Upper lobe of right lung (tissue), 1 donor: ENCODE data around the gene RIPOR2. TPM values are rescaled to one million over a fixed set of nuclear protein-coding genes. Genes with fewer than 3 reads are reported as not detected.

Experiments used
- ATAC-seq: fragments of 200-7000 bp; cut with Tn5 transposase; one replicate; pipeline ENCODE4 v1.9.1; 2020; ENCODE audit warnings: mild to moderate bottlenecking, moderate library complexity
- DNase-seq: peaks from one replicate; pipeline ENCODE4 v3.0.0-alpha.2; 2020
- H3K27ac ChIP-seq: fragments of 200-600 bp; one replicate; pipeline ENCODE4 v1.8.0; 2022
- H3K27me3 ChIP-seq: fragments of 200-600 bp; one replicate; pipeline ENCODE4 v1.8.0; 2022; ENCODE audit warnings: mild to moderate bottlenecking
- H3K36me3 ChIP-seq: fragments of 200-600 bp; one replicate; pipeline ENCODE4 v1.8.0; 2022
- H3K4me1 ChIP-seq: fragments of 200-600 bp; one replicate; pipeline ENCODE4 v1.8.0; 2022
- H3K4me3 ChIP-seq: fragments of 200-600 bp; one replicate; pipeline ENCODE4 v1.8.0; 2022; ENCODE audit warnings: mild to moderate bottlenecking
- H3K9me3 ChIP-seq: fragments of 200-600 bp; one replicate; pipeline ENCODE4 v1.8.0; 2022
- intact Hi-C: fragments of 100-400 bp; cut with DNase I; formaldehyde crosslinking; loops from one replicate; pipeline ENCODE4 v1.11.0; 2022
- total RNA-seq: library from RNA; stranded (reverse); fragmentation: NEBNext Ultra II Directional; extraction: Animal tissue kit (Norgen Biotek cat#: 25700); gene quantifications from one replicate; pipeline ENCODE4 v1.2.1, GENCODE V29; 2021
- TF ChIP-seq, protein P1 (sequence below): fragments of 200-600 bp; IDR thresholded peaks from one replicate; pipeline ENCODE4 v1.8.0; 2022; ENCODE audit warnings: antibody characterized with exemption
- donor health status: DM: no; HTN: yes; CAD: no; lungs with severe emphysema.

Gene RIPOR2
- total RNA-seq, 1 donor from 2014 or later: 25.6 TPM

DNA sequence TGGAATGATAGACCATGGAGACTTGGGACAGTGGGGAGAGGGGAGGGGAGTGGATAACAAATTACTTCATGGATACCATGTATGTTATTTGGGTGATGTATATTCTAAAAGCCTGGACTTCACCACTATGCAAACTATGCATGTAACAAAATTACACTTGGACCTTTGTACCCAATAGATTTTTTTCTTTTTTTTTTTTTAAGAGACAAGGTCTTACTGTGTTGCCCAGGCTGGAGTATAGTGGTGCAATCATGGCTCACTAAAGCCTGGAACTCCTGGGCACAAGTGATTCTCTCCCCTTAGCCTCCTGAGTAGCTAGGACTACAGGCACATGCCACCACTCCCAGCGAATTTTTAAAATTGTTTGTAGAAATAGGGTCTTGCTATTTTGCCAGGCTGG is 45.3 kb downstream of the RIPOR2 start:
- ATAC-seq (no peak), DNase-seq (no peak)
- Histone ChIP-seq H3K27me3 (no peaks in the 10 kb centered on the region), H3K36me3 (no peaks in the 10 kb centered on the region), H3K4me1 (no peaks in the 10 kb centered on the region), H3K27ac (no peak overlapping the region), H3K4me3 (no peak overlapping the region), H3K9me3 (no peaks in the 10 kb centered on the region)
- TF ChIP-seq, protein P1, sequence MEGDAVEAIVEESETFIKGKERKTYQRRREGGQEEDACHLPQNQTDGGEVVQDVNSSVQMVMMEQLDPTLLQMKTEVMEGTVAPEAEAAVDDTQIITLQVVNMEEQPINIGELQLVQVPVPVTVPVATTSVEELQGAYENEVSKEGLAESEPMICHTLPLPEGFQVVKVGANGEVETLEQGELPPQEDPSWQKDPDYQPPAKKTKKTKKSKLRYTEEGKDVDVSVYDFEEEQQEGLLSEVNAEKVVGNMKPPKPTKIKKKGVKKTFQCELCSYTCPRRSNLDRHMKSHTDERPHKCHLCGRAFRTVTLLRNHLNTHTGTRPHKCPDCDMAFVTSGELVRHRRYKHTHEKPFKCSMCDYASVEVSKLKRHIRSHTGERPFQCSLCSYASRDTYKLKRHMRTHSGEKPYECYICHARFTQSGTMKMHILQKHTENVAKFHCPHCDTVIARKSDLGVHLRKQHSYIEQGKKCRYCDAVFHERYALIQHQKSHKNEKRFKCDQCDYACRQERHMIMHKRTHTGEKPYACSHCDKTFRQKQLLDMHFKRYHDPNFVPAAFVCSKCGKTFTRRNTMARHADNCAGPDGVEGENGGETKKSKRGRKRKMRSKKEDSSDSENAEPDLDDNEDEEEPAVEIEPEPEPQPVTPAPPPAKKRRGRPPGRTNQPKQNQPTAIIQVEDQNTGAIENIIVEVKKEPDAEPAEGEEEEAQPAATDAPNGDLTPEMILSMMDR: no peak
- intact Hi-C loops: no loop called here

DNA sequence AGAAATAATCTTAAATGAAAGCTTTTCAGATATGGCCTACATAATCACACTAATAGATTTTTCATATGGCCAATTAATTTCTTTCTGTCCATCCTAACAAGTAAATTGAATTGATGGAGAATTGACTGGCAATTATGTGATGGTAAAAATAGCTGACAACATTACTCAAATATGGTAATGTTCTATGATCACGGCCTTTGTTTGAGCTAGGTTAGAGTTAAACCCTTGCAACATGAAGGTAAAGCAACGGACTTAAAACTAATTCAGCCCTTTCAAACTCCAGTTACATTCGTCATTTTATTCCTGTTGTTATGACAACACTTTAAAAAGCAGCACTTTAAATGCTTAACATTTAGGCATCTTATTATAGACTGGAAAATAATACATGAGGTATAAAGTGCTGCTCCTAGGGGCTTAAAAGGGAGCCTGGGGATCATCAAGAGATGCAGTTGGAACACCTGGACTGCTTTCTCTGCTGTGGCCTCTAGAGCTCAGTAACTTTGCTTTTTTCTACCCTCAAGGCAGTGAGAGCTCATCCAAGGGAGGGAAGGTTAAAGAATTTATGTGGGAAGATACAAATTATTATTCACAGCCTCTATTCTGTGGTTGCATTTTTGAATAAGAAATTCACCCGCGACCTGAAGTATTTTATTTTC is 46.9 kb downstream of the RIPOR2 start:
- ATAC-seq (no peak), DNase-seq (no peak)
- Histone ChIP-seq H3K27ac (no peak overlapping the region), H3K4me1 (no peaks in the 10 kb centered on the region), H3K9me3 (no peaks in the 10 kb centered on the region), H3K4me3 (no peak overlapping the region), H3K36me3 (no peaks in the 10 kb centered on the region), H3K27me3 (no peaks in the 10 kb centered on the region)
- TF ChIP-seq, protein P1: no peak
- intact Hi-C loops: no loop called here

DNA sequence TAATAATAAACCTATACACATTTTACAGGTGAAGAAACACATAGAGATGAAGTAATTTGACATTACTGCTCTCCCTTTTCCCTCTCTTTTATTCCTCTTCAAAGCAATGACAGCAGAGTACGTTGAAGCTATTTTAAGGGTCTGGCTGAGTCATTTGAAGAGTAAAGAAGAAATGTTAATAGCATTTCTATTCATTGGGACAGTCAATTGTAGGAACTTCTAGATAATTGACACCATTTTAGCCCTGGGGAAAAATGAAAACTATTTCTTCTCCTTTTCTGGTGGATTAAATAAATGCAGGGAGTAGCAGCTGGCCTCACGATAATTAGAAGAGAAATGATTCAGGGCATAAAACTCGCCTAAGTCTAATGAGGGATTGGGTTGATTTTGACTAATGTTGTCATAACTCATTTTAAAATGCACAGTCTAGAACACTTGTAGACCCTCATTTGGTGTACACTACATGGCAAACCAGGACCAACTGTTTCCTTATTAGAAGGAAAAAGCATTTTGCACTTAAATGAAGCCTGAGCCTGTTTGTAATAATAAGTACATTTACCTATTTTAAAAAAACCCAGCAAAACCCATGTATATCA is 48.1 kb downstream of the RIPOR2 start:
- Histone ChIP-seq H3K4me3 (no peak overlapping the region), H3K27ac (no peak overlapping the region), H3K36me3 (no peaks in the 10 kb centered on the region), H3K4me1 (no peaks in the 10 kb centered on the region), H3K9me3 (no peaks in the 10 kb centered on the region), H3K27me3 (no peaks in the 10 kb centered on the region)
- DNase-seq: no peak
- TF ChIP-seq, protein P1: no peak
- no peak for ATAC-seq
- intact Hi-C loops: no loop called here

DNA sequence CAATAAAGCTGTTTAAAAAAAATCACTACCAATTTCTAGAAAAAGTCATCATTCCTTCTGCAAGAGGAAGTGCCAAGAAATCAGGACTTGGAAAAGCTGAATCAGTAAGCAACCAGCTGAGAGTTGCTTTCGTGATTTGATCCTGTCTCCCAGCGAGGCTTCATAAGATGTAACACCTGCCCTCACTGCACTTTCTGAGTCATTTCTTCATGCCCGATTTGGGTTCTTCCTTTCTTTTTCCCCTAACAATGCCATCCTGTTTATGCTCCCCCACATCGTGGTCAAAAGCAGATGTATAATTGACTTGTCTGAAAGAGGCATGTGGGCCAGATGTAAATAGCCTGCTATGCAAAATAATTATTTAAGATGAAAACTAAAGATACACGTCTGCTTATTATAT is 52.1 kb downstream of the RIPOR2 start:
- H3K9me3 ChIP-seq: no peaks in the 10 kb centered on the region
- intact Hi-C loops: no loop called here
- ATAC-seq (no peak), DNase-seq (no peak)
- no peaks in the 10 kb centered on the region for H3K27me3 ChIP-seq
- H3K4me3 ChIP-seq: no peak overlapping the region
- no peak overlapping the region for H3K27ac ChIP-seq
- no peaks in the 10 kb centered on the region for H3K36me3 ChIP-seq
- no peaks in the 10 kb centered on the region for H3K4me1 ChIP-seq
- TF ChIP-seq, protein P1: no peak

DNA sequence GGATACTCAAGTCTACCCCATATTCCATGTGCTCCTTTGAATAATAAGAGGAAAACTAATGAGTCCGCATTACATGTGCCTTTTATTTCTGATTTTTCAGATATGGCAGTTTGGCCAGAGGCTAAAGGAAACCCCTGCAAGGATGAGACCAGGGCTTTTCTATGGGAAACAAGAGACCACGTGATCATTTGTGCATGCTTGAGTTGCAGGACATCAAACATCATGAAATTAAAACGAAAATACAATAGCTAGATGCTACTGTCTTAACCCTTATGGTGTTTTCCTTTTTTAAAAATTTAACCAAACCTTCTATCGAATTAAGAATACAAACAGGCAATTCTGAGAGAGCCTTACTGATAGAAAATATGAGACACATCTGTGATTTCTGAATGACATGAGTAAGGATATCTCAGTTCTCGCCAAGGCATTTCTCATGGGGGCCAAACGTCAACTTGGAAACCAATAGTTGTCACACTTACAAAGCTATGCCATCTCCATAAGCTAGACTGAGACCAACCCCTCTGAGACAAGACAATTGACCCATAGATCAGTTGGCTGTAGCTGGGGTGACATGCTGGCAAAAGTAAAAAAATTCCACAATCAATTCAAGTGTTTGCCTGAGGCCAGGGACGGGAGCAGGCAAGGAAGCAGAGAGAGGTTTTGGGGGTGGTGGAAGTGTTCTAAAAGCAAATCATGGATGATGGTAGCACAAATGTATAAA is 52.8 kb downstream of the RIPOR2 start:
- no peaks in the 10 kb centered on the region for H3K9me3 ChIP-seq
- ATAC-seq (no peak), DNase-seq (no peak)
- TF ChIP-seq, protein P1: no peak
- H3K36me3 ChIP-seq: no peaks in the 10 kb centered on the region
- no peak overlapping the region for H3K4me3 ChIP-seq
- intact Hi-C loops: no loop called here
- H3K4me1 ChIP-seq: no peaks in the 10 kb centered on the region
- no peaks in the 10 kb centered on the region for H3K27me3 ChIP-seq
- H3K27ac ChIP-seq: no peak overlapping the region
